ENCODE measurements around the gene SLC6A6. TPM values are rescaled to one million over a fixed set of nuclear protein-coding genes. Genes with fewer than 3 reads are reported as not detected.

Gene SLC6A6
- total RNA-seq, 1 donor from 2014 or later = 5.7 TPM

DNA sequence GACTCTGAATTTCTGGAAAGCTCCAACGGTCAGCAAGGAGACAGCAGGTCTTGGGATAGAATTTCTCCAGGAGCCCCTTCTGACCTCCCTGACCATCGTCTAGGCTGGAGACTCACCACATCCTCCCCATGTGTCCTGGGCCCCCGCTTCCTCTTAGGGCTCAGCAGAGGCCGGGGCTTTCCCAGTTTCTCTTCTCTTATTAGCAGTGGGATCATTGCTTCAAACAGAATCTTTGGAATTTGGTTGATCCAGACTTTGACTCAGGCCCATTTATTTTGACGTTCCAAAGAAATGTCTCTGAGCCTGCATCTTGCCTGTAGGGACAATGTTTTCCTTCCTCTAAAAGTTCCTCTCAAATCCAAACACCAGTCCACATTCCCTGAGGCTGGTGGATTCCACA is 38.4 kb upstream of the SLC6A6 start:
- H3K9ac ChIP-seq (ENCODE audit: low read depth in 1 of 3, low read length in 3 of 3) = no peak overlapping the region

DNA sequence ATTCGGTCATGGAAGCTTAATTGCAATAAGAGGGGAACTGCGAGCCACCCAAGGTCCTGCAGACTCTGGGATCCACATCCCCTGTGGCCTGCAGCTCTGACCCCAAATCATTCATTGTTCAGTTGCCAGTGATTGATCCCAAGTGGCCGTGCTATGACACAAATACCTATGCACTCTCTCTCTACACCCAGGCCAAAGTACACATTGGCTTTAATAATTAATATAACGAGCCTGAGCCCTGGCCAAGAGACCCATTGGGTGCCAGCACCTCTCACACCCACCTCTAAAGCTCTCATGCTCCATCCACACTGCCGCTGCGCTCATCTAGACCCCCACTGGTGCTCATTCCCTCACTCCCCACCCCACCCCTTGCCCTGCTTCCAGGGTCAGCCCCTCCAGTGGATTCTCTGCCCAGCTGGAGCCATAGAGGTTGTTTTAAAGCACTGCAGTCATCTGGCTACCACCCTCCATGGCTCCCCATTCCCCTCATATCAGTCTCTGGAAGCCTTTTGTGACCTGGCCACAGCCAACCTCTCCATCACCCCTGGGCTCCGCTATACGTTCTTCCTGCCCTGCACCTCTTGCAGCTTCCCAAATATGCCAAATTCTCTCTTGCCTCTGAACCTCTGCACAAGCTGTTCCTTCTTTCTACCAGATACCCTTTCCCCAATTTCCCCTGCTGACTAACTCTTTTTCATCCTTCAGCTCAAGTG is 37.7 kb upstream of the SLC6A6 start:
- Histone ChIP-seq H3K4me1 (ENCODE audit: control insufficient read depth in 3 of 3, insufficient read depth in 3 of 3, low read length in 3 of 3) (peaks cover 6% of the 10 kb centered on the region in 3 donors), H3K9ac (ENCODE audit: low read depth in 1 of 3, low read length in 3 of 3) (no peak overlapping the region), H3K9me3 (ENCODE audit: control insufficient read depth in 3 of 3, low read length in 3 of 3) (no peaks in the 10 kb centered on the region), H3K4me3 (ENCODE audit: low read length in 3 of 3) (no peak overlapping the region), H3K27ac (ENCODE audit: low read depth, low read length) (no peak overlapping the region), H3K27me3 (ENCODE audit: control insufficient read depth in 3 of 3, insufficient read depth in 3 of 3, low read length in 3 of 3) (peaks cover 0 to 27% (median 2%) of the 10 kb centered on the region in 3 donors), H3K36me3 (ENCODE audit: control insufficient read depth in 3 of 3, insufficient read depth in 3 of 3, low read length in 3 of 3) (no peaks in the 10 kb centered on the region)

More for the DNA sequence above, 38.4 kb upstream of the SLC6A6 start:
- Histone ChIP-seq H3K27ac (ENCODE audit: low read depth, low read length) (no peak overlapping the region), H3K4me3 (ENCODE audit: low read length in 3 of 3) (no peak overlapping the region), H3K4me1 (ENCODE audit: control insufficient read depth in 3 of 3, insufficient read depth in 3 of 3, low read length in 3 of 3) (no peaks in the 10 kb centered on the region), H3K27me3 (ENCODE audit: control insufficient read depth in 3 of 3, insufficient read depth in 3 of 3, low read length in 3 of 3) (peaks cover 0 to 29% (median 2%) of the 10 kb centered on the region in 3 donors), H3K9me3 (ENCODE audit: control insufficient read depth in 3 of 3, low read length in 3 of 3) (no peaks in the 10 kb centered on the region), H3K36me3 (ENCODE audit: control insufficient read depth in 3 of 3, insufficient read depth in 3 of 3, low read length in 3 of 3) (no peaks in the 10 kb centered on the region)

DNA sequence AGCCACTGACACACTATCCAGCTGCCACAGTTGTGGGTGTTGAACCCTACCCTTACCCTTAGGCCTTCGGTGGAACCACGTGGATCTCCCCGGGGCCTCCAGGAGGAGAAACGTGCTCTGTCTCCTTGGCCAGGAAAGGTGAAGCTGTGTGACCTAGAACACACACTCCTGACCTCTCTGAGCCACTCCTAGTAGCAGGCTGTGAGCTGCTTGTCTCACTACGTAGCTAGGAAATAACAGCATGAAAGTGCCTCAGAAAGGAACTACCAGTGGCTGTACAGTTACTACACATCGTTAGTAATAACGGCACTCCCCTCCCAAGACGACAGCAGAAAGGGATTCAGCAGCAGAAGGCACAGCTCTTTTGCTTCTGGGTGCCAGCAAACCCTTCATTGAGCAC is 36.2 kb upstream of the SLC6A6 start:
- Histone ChIP-seq H3K36me3 (ENCODE audit: control insufficient read depth in 3 of 3, insufficient read depth in 3 of 3, low read length in 3 of 3) (no peaks in the 10 kb centered on the region), H3K4me1 (ENCODE audit: control insufficient read depth in 3 of 3, insufficient read depth in 3 of 3, low read length in 3 of 3) (peaks cover 20 to 21% (median 21%) of the 10 kb centered on the region in 3 donors), H3K27ac (ENCODE audit: low read depth, low read length) (no peak overlapping the region), H3K4me3 (ENCODE audit: low read length in 3 of 3) (no peak overlapping the region), H3K27me3 (ENCODE audit: control insufficient read depth in 3 of 3, insufficient read depth in 3 of 3, low read length in 3 of 3) (peaks cover 0 to 21% (median 2%) of the 10 kb centered on the region in 3 donors), H3K9me3 (ENCODE audit: control insufficient read depth in 3 of 3, low read length in 3 of 3) (no peaks in the 10 kb centered on the region), H3K9ac (ENCODE audit: low read depth in 1 of 3, low read length in 3 of 3) (no peak overlapping the region)

DNA sequence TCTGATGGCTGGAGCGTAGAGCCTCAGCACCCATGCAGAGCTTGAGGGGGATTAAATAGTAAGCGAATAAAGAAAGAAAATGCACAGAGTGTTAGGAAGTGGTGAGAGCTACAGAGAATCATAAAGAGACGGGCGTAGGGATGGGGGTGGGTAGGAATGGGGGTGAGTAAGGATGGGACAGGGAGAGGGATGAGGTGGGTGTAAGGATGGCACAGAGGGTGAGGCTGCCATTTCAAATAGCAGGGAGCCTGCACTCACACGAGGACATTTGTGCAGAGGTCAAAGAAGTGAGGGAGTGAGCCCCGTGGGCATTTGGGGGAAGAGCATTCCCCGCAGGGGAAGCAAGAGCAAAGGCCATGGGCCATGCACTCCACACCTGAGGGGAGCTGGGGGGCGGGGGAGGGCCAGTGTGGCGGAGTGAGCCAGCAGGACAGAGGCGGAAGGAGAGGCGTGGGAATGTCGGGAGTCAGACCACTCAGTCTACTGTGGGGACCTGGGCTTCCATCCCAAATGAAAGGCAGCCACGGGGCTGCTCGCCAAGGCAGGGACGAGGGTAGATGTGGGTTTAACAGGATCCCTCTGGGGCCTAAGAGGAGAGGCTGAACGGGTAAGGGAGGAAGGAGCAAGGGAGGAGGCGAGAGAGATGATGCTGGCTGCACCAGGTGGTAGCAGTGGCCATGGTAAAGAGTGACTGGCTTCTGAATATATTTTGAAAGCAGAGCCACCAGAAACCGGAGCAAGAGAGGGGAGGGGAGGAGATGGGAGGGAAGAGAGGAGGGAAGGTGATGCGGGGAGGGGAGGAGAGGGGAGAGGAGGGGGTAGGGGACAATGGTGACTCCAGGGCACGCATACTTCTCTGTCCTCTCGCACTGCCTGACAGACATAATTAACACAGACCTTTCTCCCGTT is 35.2 kb upstream of the SLC6A6 start:
- Histone ChIP-seq H3K9me3 (ENCODE audit: control insufficient read depth in 3 of 3, low read length in 3 of 3) (no peaks in the 10 kb centered on the region), H3K27ac (ENCODE audit: low read depth, low read length) (no peak overlapping the region), H3K9ac (ENCODE audit: low read depth in 1 of 3, low read length in 3 of 3) (no peak overlapping the region), H3K27me3 (ENCODE audit: control insufficient read depth in 3 of 3, insufficient read depth in 3 of 3, low read length in 3 of 3) (peaks cover 0 to 21% (median 2%) of the 10 kb centered on the region in 3 donors), H3K4me3 (ENCODE audit: low read length in 3 of 3) (no peak overlapping the region), H3K36me3 (ENCODE audit: control insufficient read depth in 3 of 3, insufficient read depth in 3 of 3, low read length in 3 of 3) (no peaks in the 10 kb centered on the region), H3K4me1 (ENCODE audit: control insufficient read depth in 3 of 3, insufficient read depth in 3 of 3, low read length in 3 of 3) (peaks cover 29 to 30% (median 30%) of the 10 kb centered on the region in 3 donors)

DNA sequence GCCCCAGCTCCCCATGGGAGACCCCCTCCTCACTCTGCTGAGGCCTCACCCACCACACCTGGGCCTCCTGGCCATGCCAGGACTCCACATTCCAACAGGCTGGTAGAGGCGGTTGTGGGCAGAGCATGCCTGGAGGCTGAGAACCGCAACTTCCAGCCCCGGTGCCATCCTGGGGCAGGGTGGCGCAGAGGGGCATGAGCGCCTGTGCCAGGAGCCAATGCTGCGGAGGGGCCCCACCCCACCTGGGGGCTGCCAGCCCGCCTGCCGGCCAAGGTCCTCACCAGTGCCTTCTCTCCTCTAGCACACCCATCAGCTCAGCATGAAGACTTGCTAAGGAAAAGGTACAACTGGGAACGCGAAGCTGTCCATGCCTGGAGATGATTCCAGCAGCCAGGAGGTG is 34.3 kb upstream of the SLC6A6 start:
- Histone ChIP-seq H3K27me3 (ENCODE audit: control insufficient read depth in 3 of 3, insufficient read depth in 3 of 3, low read length in 3 of 3) (peaks cover 0 to 20% (median 2%) of the 10 kb centered on the region in 3 donors), H3K27ac (ENCODE audit: low read depth, low read length) (no peak overlapping the region), H3K36me3 (ENCODE audit: control insufficient read depth in 3 of 3, insufficient read depth in 3 of 3, low read length in 3 of 3) (no peaks in the 10 kb centered on the region), H3K9ac (ENCODE audit: low read depth in 1 of 3, low read length in 3 of 3) (no peak overlapping the region), H3K4me1 (ENCODE audit: control insufficient read depth in 3 of 3, insufficient read depth in 3 of 3, low read length in 3 of 3) (peaks cover 36 to 40% (median 40%) of the 10 kb centered on the region in 3 donors), H3K9me3 (ENCODE audit: control insufficient read depth in 3 of 3, low read length in 3 of 3) (no peaks in the 10 kb centered on the region), H3K4me3 (ENCODE audit: low read length in 3 of 3) (no peak overlapping the region)

DNA sequence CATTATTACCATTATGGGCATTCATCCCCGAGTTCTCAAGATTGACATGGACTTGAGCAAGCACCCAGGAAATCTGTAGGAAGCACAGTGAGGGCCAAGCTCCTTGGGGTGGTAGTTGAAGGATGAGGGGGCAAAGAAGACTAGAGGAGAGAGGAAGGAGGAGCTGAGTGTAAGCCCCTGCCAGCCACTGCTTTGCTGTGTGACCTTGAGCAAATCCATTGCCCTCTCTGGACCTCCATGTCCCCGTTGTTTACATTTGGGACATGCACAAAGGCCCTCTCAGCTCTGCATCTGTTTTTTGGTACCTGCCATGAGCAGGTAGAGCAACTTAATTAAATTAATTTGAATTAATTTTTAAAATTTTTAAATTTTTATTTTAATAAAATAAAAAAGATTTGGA is 33.5 kb upstream of the SLC6A6 start:
- no peaks in the 10 kb centered on the region for H3K9me3 ChIP-seq (ENCODE audit: control insufficient read depth in 3 of 3, low read length in 3 of 3)
- H3K27ac ChIP-seq (ENCODE audit: low read depth, low read length) = no peak overlapping the region
- H3K36me3 ChIP-seq (ENCODE audit: control insufficient read depth in 3 of 3, insufficient read depth in 3 of 3, low read length in 3 of 3) = no peaks in the 10 kb centered on the region
- no peak overlapping the region for H3K4me3 ChIP-seq (ENCODE audit: low read length in 3 of 3)
- peaks cover 36 to 48% (median 47%) of the 10 kb centered on the region in 3 donors for H3K4me1 ChIP-seq (ENCODE audit: control insufficient read depth in 3 of 3, insufficient read depth in 3 of 3, low read length in 3 of 3)
- peaks cover 0 to 14% (median 0%) of the 10 kb centered on the region in 3 donors for H3K27me3 ChIP-seq (ENCODE audit: control insufficient read depth in 3 of 3, insufficient read depth in 3 of 3, low read length in 3 of 3)
- peak overlapping the region in 1 of 3 donors; percentile 64 for H3K9ac ChIP-seq (ENCODE audit: low read depth in 1 of 3, low read length in 3 of 3)

DNA sequence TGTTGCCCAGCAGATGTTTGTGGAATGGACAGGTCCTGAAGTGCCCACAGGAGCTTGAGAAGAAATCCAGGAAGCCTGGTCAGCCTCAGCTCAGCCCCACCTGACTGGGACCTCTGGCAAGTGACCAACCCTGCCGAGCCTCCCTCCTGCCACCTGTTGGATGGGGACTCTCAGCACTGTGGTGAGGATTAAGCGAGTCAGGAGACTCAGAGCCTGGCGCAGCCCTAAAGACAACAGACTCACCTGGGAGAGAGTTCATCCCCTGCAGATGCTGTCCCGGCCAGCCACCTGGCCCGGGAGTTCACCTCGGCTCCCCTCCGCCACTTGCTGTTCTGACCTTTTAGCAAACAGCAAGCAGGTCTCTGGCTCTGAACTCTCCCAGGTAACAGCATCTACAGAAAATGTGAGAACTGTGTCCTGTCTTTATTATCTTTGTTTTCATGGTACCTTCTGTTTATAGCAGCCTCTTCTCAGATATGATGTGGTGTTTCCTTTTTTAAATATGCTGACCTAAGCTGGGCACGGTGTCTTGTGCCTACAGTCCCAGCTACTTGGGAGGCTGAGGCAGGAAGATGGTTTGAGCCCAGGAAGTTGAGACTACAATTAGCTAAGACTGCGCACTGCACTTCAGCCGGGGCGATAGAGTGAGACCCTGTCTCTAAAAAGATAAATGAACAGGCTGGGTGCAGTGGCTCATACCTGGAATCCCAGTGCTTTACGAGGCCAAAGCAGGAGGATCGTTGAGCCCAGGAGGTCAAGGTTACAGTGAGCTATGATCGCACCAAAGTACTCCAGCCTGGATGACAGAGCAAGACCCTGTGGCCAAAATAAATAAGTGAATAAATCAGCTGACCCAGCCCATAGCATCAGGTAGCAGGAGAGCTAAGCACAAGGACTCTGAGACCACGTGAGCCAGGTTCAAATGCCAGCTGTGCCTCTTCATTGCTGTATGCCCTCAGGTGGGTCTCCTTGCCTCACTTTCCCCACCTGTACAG is 32.4 kb upstream of the SLC6A6 start:
- no peaks in the 10 kb centered on the region for H3K36me3 ChIP-seq (ENCODE audit: control insufficient read depth in 3 of 3, insufficient read depth in 3 of 3, low read length in 3 of 3)
- peak overlapping the region; percentile 87 for H3K27ac ChIP-seq (ENCODE audit: low read depth, low read length)
- H3K27me3 ChIP-seq (ENCODE audit: control insufficient read depth in 3 of 3, insufficient read depth in 3 of 3, low read length in 3 of 3) = peaks cover 0 to 14% (median 0%) of the 10 kb centered on the region in 3 donors
- H3K4me3 ChIP-seq (ENCODE audit: low read length in 3 of 3) = peak overlapping the region in 2 of 3 donors; percentile 22 to 41
- peak overlapping the region; percentile 34 to 81 (median 64) for H3K9ac ChIP-seq (ENCODE audit: low read depth in 1 of 3, low read length in 3 of 3)
- peaks cover 44 to 59% (median 58%) of the 10 kb centered on the region in 3 donors for H3K4me1 ChIP-seq (ENCODE audit: control insufficient read depth in 3 of 3, insufficient read depth in 3 of 3, low read length in 3 of 3)
- H3K9me3 ChIP-seq (ENCODE audit: control insufficient read depth in 3 of 3, low read length in 3 of 3) = no peaks in the 10 kb centered on the region

DNA sequence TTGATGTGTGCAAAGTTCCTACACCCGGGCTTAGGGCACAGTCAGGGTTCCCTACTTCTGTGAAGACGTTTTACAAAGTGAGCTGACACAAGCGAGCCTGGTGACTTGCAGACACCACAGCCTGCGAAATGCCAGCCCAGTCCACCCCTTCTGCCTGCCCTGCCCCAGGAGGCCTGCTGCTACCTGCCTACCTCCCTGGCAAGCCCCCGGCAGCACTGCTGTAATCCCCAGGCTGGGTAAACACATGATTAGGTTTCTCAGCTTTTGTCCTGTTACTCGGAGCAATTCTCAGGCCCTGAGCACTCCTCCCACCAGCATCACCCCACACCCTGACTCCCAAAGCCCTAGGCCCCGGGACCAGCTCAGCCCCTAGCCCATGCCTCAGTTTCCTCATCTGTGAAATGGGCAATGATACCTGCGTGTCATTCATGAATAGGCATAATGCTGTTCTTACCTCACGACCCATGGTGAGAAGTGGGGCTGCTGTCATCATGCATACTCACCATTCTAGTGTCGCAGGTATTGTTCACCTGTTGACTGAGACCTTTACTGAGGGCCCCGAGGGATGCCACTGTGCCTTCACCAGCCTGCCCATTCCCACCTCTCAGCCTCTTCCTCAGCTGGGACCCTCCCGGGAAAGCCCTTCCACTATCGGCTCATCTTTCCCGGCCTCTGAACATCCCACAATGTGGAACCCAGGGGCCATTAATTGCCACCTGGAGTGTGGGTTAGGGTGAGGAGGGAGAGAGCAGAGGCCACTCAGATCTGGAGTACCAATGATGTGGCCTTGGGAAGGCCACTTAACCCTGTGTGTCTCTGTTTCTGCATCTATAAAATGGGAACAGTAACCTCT is 31.5 kb upstream of the SLC6A6 start:
- Histone ChIP-seq H3K27me3 (ENCODE audit: control insufficient read depth in 3 of 3, insufficient read depth in 3 of 3, low read length in 3 of 3) (peaks cover 0 to 14% (median 0%) of the 10 kb centered on the region in 3 donors), H3K9me3 (ENCODE audit: control insufficient read depth in 3 of 3, low read length in 3 of 3) (no peaks in the 10 kb centered on the region), H3K27ac (ENCODE audit: low read depth, low read length) (peak overlapping the region; percentile 87), H3K9ac (ENCODE audit: low read depth in 1 of 3, low read length in 3 of 3) (peak overlapping the region; percentile 64 to 81 (median 65)), H3K36me3 (ENCODE audit: control insufficient read depth in 3 of 3, insufficient read depth in 3 of 3, low read length in 3 of 3) (no peaks in the 10 kb centered on the region), H3K4me3 (ENCODE audit: low read length in 3 of 3) (peak overlapping the region in 1 of 3 donors; percentile 22), H3K4me1 (ENCODE audit: control insufficient read depth in 3 of 3, insufficient read depth in 3 of 3, low read length in 3 of 3) (peaks cover 49 to 67% (median 66%) of the 10 kb centered on the region in 3 donors)

All from skeletal muscle tissue (tissue), 4 donors.